HG03139 (cell line): Measurements from ENCODE around the gene ZNF780B.
A peak's percentile ranks its signal among the peaks of the same experiment; 100 is the strongest.
"Not testable (repeated sequence)": the region's sequence is repeated elsewhere in the genome, so short reads cannot be mapped to it uniquely, and the experiment has no call there.

ENCODE experiments used
- ATAC-seq: cut with Tn5 transposase; IDR thresholded peaks from one replicate; pipeline ENCODE4 v1.9.1; 2021; ENCODE audit not compliant: unreplicated experiment

ZNF780B gene

DNA sequence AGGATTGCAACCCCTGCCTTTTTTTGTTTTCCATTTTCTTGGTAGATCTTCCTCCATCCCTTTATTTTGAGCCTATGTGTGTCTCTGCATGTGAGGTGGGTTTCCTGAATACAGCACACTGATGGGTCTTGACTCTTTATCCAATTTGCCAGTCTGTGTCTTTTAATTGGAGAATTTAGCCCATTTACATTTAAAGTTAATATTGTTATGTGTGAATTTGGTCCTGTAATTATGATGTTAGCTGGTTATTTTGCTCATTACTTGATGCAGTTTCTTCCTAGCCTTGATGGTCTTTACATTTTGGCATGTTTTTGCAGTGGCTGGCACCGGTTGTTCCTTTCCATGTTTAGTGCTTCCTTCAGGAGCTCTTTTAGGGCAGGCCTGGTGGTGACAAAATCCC is 14.3 kb downstream of the ZNF780B start:
- not testable (repeated sequence) for ATAC-seq

DNA sequence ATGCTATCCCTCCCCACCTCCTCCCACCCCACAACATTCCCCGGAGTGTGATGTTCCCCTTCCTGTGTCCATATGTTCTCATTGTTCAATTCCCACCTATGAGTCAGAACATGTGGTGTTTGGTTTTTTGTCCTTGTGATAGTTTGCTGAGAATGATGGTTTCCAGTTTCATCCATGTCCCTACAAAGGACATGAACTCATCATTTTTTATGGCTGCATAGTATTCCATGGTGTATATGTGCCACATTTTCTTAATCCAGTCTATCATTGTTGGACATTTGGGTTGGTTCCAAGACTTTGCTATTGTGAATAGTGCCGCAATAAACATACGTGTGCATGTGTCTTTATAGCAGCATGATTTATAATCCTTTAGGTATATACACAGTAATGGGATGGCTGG is 18.0 kb downstream of the ZNF780B start:
- not testable (repeated sequence) for ATAC-seq

DNA sequence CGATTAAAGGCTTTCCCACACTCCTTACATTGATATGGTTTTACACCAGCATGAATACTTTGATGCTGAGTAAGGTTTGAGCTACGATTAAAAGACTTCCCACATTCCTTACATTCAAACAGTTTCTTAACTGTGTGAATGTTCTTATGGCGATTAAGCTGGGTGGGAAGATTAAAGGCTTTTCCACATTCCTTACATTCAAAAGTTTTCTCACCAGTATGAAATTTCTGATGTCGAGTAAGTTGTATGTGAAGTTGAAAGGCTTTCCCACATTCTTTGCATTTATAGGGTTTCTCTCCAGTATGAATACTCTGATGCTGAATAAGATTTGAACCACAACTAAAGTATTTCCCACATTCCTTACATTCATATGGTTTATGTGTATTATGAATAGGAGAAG is 20.0 kb downstream of the ZNF780B start:
- ATAC-seq: no peak

DNA sequence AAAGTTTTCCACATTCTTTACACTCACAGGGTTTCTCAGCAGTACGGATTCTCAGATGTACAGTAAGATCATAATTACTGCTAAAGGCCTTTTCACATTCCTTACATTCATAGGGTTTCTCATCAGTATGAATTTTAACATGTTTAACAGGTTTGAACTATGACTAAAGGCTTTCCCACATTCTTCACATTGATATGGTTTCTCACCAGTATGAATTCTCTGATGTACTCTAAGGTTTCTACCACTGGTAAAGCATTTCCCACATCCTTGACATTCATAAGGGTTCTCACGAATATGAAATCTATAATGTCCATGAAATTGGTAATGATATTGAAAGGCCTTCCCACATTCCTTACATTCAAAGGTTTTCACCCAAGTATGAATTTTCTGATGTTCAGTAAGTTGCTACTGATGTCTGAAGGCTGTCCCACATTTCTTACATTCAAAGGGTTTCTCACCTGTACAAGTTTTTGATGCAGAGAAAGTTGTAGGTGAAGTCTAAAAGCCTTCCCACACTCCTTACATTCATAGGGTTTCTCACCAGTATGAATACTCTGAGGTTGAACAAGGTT is 22.0 kb downstream of the ZNF780B start:
- ATAC-seq: no peak

DNA sequence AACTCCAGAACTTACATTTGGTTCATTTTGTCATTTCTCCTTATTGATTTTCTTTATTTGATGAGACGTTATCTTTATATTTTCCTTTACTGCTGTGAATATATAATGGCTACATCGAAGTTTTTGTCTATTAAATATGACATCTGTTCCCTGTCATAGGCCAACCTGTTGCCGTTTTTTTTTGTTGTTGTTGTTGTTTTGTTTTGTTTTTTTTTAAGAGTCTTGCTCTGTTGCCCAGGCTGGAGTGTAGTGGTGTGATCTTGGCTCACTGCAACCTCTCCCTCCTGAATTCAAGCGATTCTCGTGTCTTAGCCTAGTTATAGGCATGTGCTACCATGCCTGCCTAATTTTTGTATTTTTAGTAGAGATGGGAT is 29.4 kb downstream of the ZNF780B start:
- ATAC-seq: no peak

DNA sequence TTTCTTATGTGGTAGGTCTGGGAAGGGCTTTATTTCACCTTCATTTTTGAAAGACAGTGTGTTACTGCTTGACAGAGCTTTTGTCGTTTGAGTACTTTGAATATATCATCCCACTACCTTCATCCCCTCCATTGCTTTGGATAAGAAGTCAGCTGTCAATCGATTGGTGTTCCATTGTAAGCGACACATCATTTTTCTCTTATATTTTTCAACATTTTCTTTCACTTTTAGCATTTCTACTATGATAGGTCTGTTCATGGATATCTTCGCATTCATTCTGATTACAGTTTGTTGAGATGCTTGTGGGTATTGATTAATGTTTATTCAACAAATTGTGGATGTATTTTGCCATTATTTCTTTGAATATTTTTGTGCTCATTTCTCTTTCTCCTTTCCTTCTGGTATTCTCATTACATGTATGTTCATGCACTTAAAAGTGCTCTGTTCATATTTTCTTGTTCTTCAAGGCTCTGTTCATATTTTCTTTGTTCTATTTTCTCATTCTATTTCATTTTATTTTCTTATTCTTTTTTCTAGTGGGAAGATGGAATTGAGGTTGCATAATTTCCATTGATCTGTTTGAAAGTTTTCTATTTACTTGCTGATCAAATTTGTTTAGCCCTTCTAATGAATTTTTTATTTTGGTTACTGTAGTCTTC is 30.0 kb downstream of the ZNF780B start:
- ATAC-seq: no peak

DNA sequence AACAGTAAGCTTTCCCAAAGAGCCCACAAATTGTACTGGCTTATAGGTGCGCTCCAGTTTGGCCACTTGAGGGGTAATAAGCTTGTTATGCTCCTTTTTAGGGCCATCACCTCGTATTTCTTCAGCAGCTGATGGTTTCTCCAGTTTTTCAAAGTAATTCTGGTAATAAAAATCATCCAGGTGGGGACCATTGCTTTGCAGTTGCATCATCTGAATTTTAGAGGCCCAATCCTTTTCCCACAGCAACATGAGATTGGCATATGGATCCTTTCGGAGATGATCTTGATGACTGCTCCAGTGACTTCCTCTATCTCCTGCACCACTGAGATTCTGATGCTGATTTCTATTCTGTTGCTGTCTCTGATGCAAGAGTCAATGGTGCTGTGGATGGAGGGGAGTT is 32.1 kb downstream of the ZNF780B start:
- no peak for ATAC-seq

DNA sequence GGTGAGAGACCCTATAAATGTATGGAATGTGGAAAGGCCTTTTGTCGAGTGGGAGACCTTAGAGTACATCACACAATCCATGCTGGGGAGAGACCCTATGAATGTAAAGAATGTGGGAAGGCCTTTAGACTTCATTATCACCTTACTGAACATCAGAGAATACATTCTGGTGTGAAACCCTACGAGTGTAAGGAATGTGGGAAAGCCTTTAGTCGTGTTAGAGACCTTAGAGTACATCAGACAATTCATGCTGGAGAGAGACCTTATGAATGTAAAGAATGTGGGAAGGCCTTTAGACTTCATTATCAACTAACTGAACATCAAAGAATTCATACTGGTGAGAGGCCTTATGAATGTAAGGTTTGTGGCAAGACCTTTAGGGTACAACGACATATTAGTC is 42.0 kb downstream of the ZNF780B start:
- no peak for ATAC-seq

DNA sequence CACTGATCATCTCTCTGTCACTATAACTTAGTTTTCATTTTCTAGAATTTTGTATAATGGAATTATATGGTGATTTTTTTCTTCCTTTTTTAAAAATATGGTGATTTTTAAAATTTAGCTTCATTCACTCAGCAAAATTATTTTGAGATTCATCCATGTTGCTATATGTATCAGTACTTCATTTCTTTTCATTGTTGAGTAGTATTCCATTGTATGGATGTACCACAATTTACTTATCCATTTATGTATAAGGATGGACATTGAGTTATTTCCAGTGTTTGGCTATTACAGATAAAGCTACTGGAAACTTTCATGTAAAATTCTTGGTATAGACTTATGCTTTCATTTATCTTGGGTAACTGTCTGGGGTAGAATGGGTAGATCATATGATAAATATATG is 46.4 kb downstream of the ZNF780B start:
- no peak for ATAC-seq

DNA sequence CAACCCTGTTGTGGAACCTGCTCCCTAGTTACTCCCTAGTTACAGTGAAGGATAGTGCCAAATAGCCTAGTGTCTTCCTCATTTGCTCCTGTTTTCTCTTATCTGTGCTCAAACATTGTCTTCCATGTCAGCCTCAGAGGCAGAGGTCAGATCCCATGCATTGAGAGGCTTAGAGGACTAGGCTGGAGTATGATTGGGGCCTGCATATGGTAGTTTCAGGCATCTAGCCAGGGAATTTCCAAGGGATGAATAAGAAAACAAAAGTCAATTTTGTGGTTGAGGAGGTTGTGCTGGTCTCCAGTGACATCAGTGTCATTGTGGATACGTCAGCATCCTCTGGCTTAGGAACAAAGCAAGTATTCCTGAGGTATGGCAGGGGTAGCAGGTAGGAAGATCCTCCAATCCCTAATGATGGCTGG is 49.7 kb downstream of the ZNF780B start:
- no peak for ATAC-seq

DNA sequence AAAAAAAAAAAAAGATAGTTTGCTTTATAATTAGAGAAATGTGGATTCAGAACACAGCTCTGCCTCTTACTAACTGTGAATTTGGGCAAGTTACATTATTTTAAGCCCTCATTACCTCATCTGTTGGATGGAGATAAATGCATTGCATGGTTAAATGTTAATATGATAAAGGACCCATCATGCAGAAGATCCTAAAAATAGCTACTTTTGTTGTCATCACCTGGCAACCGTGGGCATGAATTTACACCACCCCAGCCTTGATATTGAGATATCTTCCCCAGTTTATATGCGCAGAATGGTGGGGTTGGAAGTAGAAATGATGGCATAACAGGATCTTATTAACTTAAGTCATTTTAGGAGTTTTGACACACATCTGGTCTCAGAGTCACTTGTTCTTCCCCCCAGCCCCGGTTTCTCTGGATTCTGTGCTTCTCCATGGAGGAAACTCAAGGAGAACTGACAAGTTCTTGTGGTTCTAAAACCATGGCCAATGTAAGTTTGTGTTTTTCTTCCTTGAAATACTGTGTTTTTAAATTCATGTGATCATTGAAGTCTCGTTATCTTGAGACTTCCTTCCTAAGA is 50.2 kb downstream of the ZNF780B start:
- no peak for ATAC-seq

DNA sequence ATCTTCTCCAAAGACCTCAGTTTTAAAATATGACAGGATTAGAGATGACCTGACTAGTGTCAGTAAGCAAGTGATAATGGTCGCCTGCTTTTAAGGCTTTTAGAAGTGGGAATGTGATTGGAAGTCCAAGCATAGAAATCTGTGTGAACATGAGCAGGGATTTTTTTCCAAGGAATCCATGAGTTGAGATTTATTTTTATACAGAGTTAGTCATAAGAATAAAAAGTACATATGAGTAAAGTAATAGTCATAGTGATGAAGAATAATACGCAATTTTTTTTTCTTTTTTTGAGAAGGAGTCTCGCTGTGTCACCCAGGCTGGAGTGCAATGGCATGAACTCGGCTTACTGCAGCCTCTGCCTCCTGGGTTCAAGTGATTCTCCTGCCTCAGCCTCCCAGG is 57.5 kb downstream of the ZNF780B start:
- no peak for ATAC-seq

DNA sequence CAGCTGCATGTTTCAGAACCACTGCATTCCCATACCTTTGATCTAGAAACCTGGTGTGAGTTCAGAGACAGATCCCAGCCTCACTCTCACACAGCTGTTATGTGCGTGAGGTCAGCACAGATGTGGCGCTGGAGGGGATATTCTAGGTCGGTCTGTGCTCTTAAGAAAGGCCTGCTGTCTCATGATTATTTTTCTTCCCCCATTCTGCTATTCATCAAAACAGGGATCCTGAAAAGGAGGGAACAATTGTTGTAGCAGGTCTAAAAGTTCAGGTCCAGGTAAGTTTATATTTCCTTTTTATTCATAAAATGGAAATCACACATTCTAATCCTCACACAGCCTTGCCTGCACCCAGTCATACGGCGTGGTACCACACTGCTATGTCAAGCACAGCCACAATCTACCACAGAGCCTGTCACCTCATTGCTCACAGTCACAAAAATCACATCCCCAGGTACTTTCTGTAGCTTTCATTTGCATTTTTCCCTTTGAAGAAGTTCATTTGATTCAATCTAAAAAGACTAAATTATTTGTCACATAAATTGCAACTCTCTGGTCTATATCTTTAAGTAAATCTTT is 58.3 kb downstream of the ZNF780B start:
- no peak for ATAC-seq

DNA sequence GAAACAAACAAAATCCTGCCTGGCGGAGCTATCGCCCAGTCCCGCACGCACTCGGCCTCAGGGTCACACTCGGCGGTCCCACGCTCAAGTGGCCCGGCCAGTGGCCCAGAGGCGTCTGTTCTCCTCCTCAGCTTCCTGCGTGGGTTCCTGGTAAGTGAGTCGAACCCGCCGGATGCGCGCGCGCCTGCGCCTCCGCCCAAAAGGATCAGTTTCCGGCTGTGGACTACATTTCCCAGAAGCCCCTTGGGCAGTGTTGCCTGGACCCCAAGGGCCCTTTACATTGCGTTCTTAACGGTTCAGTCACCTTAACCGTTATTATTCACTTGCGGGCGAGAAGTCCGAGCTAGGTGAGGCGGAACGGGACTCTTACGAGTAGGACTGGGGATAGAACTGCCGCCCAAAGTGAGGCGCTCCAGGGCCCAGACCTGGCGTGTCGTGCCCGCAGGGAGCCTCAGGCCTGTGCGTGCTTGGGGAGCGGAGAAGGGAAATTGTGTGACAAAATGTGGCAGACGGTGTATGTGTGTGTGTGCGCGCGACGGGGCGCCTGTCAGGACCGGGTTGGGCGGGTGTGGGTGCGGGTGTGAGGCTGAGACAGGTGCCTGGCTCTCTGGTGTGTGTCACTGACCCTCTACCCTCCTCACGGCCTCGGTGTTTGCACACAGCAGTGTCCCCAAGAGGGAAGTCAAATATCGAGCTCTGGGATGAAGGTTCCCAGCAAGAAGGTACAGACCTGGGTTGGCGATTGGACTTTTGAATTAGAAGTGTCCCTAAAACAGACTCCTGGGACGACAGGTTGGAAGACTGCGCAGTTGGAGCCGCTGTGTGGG is 59.0 kb downstream of the ZNF780B start, which contains the start of gene ZNF546:
TSS of gene ZNF546 (plus strand) at position 250 of the 827 bp plus-strand sequence. CDS start 1,267 bp downstream, outside the sequence.
- ATAC-seq: peak; percentile 87

DNA sequence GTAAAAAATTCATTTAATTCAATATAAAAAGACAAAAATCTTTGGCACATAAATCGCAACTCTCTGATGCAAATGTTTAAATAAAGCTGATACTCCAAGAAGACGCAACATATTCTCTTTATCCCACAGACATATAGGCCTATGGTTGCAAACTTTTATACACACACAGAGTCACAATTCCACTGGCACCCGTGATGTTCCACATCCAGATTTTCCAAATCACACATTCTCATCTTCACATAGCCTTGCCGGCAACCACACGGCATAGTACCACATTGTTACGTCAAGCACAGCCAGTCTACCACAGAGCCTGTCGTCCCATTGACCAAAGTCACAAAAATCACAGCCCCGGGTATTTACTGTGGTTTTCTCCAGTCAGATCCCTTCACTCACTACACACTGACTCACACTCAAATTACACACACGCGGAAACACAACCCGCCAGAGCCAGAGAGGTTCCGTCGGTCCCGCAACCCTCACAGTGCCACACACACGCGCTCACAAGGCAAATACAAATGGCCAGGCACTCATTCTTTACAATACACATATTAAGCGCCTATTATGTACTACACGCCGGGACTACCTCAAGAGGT is 59.7 kb downstream of the ZNF780B start:
- peak; percentile 17 for ATAC-seq

DNA sequence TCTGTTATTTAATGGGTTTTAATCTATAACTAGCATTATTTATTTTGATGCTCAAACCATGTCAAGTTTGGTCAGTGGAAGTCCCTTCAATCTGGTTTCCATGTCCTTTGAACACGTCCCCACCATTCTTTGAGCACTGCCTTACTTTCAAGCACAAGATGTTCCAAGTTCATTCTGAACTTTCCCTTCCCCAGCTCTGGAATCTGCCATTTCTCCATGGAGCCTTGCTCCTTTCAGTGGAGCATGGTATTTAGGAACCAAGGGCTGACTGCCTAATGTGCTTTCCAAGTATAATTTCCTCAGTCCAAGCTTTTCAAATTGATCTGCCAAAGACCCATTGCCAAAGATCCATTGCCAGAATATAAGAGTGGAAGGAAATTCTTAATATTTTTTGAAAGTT is 60.2 kb downstream of the ZNF780B start:
- ATAC-seq: no peak

DNA sequence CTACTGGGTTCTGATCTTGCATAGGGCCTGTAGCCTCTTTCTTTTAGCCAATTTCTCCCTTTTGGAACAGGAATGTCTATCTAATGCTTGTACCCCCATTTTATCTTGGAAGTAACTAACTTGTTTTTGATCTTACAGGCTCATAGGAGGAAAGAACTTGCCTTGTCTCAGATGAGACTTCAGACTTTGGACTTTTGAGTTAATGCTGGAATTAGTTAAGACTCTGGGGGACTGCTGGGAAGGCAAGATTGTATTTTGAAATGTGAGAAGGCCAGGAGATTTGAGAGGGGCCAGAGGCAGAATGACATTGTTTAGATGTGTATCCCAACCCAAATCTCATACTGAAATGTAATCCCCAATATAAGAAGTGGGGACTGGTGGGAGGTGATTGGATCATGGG is 61.7 kb downstream of the ZNF780B start:
- no peak for ATAC-seq

DNA sequence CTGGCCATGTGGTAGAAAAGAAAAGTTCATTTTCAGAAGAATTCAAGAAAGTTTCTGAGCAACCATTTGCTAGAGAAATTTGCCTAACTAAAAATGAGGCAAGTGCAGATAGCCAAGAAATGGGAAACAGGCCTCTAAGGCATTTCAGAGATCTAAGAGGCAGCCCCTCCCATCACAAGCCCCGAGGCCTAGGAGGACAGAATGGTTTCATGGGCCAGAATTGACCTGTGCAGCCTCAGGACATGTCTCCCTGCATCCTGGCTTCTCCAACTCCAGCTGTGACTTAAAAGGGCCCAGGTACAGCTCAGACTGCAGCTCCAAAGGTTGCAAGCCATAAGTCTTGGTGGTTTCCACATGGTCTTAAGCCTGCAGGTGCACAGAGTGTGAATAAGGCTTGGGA is 62.4 kb downstream of the ZNF780B start:
- ATAC-seq: no peak

DNA sequence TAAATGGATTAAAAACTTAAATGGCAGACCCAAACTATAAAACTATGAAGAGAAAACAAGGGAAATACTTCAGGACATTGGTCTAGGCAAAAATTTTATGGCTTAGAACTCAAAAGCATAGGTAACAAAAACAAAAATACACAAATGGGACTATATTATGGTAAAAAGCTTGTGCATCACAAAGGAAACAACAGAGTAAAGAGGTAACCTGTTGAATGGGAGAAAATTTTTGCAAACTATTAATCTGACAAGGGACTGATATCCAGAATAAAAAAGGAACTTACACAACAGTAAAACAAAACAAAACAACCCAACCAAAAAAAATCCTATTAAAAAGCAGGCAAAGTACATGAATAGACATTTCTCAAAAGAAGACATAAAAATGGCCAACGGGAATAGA is 68.4 kb downstream of the ZNF780B start:
- no peak for ATAC-seq

DNA sequence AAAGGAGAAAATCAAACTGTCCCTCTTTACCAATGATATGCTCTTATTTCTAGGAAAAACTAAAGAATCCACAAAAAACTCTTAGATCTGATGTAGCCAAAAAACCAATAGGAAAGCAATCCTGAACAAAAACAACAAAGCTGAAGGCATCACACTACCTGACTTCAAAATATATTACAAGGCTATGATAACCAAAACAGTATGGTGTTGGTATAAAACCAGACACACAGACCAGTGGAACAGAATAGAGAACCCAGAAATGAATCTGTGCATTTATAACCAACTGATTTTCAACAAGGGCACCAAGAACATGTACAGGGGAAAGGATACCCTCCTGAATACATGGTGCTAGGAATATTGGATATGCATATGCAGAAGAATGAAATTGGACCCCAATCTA is 68.9 kb downstream of the ZNF780B start:
- no peak for ATAC-seq

DNA sequence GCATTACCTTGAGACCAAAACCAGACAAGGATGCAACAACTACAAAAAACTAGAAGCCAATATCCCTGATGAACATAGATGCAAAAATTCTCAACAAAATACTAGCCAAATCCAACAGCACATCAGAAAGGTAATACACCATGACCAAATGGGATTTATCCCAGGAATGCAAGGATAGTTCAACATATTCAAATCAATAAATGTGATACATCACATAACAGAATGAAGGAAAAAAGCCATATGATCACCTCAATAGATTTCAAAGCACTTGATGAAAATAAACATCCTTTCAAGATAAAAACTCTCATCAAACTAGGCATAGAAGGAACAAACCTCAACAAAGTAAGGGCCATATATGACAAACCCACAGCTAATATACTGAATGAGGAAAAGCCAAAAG is 69.4 kb downstream of the ZNF780B start:
- ATAC-seq: no peak
